Heart left ventricle (tissue), 16 donors: ENCODE data around the gene NACC2. TPM values are rescaled to one million over a fixed set of nuclear protein-coding genes. Genes with fewer than 3 reads are reported as not detected.

Experiments used
- ATAC-seq, 4 donors: fragments of 200-7000 bp; cut with Tn5 transposase; one replicate each; pipeline ENCODE4 v1.9.1; 2020 to 2022; ENCODE audit warnings: moderate library complexity in 4 of 4, mild to moderate bottlenecking in 3 of 4, moderate number of reproducible peaks in 1 of 4
- DNase-seq, 5 donors: peaks; one replicate each; pipeline ENCODE4 v3.0.0-alpha.2; 2020
- H3K27ac ChIP-seq, 12 donors: fragments of 200-600 bp; sonication (generic) in 4 of 12; one replicate each; pipeline versions ENCODE4 v1.5.0 to v1.8.0; 2016 to 2022; ENCODE audit warnings: mild to moderate bottlenecking in 2 of 12
- H3K27me3 ChIP-seq, 9 donors: fragments of 200-600 bp; sonication (generic) in 2 of 9; one replicate each; pipeline versions ENCODE4 v1.5.1 to v1.8.0; 2016 to 2022; ENCODE audit warnings: mild to moderate bottlenecking in 3 of 9
- H3K36me3 ChIP-seq, 9 donors: fragments of 200-600 bp; sonication (generic) in 2 of 9; one replicate each; pipeline versions ENCODE4 v1.5.0 to v1.8.0; 2018 to 2022; ENCODE audit warnings: mild to moderate bottlenecking in 2 of 9
- H3K4me1 ChIP-seq, 12 donors: fragments of 200-600 bp; sonication (generic) in 4 of 12; one replicate each; pipeline versions ENCODE4 v1.5.0 to v1.8.0; 2016 to 2022; ENCODE audit warnings: mild to moderate bottlenecking in 3 of 12
- H3K4me3 ChIP-seq, 12 donors: fragments of 200-600 bp; sonication (generic) in 4 of 12; one replicate each; pipeline versions ENCODE4 v1.5.0 to v1.8.0; 2017 to 2022; ENCODE audit warnings: mild to moderate bottlenecking in 9 of 12, moderate library complexity in 4 of 12
- H3K9me3 ChIP-seq, 12 donors: fragments of 200-600 bp; sonication (generic) in 4 of 12; one replicate each; pipeline versions ENCODE4 v1.5.0 to v1.8.0; 2016 to 2022; ENCODE audit warnings: mild to moderate bottlenecking in 1 of 12
- CTCF ChIP-seq, 12 donors: fragments of 200-600 bp; sonication (generic) in 4 of 12; IDR thresholded peaks; one replicate each; pipeline versions ENCODE4 v1.5.0 to v1.8.0; 2018 to 2022; ENCODE audit warnings: antibody characterized with exemption in 12 of 12, mild to moderate bottlenecking in 5 of 12
- POLR2A ChIP-seq, 2 donors: fragments of 450-650 bp; IDR thresholded peaks; one replicate each; pipeline ENCODE4 v1.6.1; 2017; ENCODE audit warnings: antibody characterized with exemption in 2 of 2, mild to moderate bottlenecking in 2 of 2, moderate library complexity in 2 of 2
- WGBS, 4 donors: extraction: QIAGEN DNeasy Blood & Tissue Kit in 2 of 4; methylation state at CpG; one replicate each; pipeline versions ENCODE4 v1.1.5 to v1.1.7; 2013 to 2018; 5-methylcytosine and 5-hydroxymethylcytosine counted together
- intact Hi-C, 10 donors: fragments of 100-400 bp; cut with DNase I; formaldehyde crosslinking; loops; one replicate each; pipeline versions ENCODE4 v1.11.1 to v1.14.2; 2022
- polyA plus RNA-seq, 2 donors: library from polyadenylated mRNA; stranded (reverse); fragments of 200-250 nt; gene quantifications; one replicate each; pipeline ENCODE4 v1.2.3, GENCODE V29; 2013
- total RNA-seq, 9 donors: library from RNA; depleted of rRNA in 2 of 9; stranded (reverse); fragments of >200 nt in 2 of 9; fragmentation: NEBNext Ultra II Directional in 3 of 9; extraction: Animal tissue kit (Norgen Biotek cat#: 25700) in 3 of 9; gene quantifications; one replicate each; pipeline versions ENCODE4 v1.1.0 to v1.2.4, GENCODE V29; 2016 to 2023
- donor health status: ischemic (EF 13 %, LVEDD 7.1; RV severe dilation, severe dysfunction).
- donor health status: healthy with polysubstance abuse.
- donor health status: DM: no; HTN: yes; CAD: no.
- donor health status: DM: no; HTN: no; CAD: no.
- donor health status: ischemic (EF 25% LVEDD 6.9; RV normal size, moderate dysfunction).
- donor health status: ischemic (EF 25% LVEDD 5.7; RV mildly dilated, moderate dysfunction).
- donor health status: healthy.
- donor health status: DM: yes; HTN: yes; CAD: no.
- donor health status: ischemic (EF 35%, LVEDD 5.7; RV mildly dilated, moderate dysfunction).
- donor health status: nonischemic (EF 11% LVEDD 7.7; RV severe dilation, severe dysfunction).
- donor health status: DM: yes; HTN: yes; CAD: no.
- donor health status: PGD.
- donor health status: ischemic (EF 29% LVEDD 5.4; RV normal size, mild dysfunction).
- donor health status: nonischemic (EF 23%, LVEDD 6.1; RV moderate dilation, normal function).

Gene NACC2
- total and polyA plus RNA-seq, 11 donors = 17.9 to 66.5 (median 47.4) TPM

DNA sequence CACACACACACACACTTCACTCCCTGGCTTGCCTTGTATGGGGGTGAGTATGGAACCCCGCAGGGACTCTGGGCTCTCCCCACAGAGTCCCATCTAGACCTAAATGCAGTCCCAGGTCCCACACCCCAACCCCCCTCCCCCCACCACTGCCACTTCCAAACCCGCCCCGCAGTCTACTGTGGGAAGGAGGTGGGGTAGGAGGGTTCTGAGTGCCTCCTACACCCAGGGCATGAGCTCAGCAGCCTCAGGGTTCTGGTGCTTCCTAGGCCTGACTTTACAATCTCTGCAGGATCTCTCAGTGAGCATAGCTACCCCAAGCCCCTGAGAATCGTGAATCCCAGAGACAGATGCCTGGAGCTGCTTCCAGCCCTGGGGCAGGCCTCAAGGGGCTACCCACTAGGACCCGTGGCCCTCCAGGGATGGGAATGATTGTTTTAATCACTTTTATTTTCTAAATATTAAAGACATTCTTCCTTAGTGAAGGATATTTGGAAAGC lies 1.5 kb upstream of the NACC2 start:
- 80 to 94% (median 88%) methylated on average over 3 to 5 of the region's 5 CpGs for WGBS, 4 donors
- intact Hi-C loops = no loop called here
- peak overlapping the region in 6 of 12 donors; percentile 88 to 99 (median 96) for H3K27ac ChIP-seq
- H3K9me3 ChIP-seq = no peaks in the 10 kb centered on the region
- no peak for ATAC-seq
- no peak for DNase-seq
- H3K4me1 ChIP-seq = peaks cover 5 to 50% (median 40%) of the 10 kb centered on the region in 12 donors
- no peak overlapping the region for H3K4me3 ChIP-seq
- no peaks in the 10 kb centered on the region for H3K36me3 ChIP-seq
- no peaks in the 10 kb centered on the region for H3K27me3 ChIP-seq
- no peak for TF ChIP-seq POLR2A (IDR thresholded peaks at IDR 0.05)
- no peak for TF ChIP-seq CTCF (IDR thresholded peaks at IDR 0.05)

- H3K27me3 ChIP-seq = no peaks in the 10 kb centered on the region
- TF ChIP-seq POLR2A (IDR thresholded peaks at IDR 0.05) = no peak
- peak in 1 of 12 donors; percentile 23 for TF ChIP-seq CTCF (IDR thresholded peaks at IDR 0.05)
- no peaks in the 10 kb centered on the region for H3K9me3 ChIP-seq
- peaks cover 10 to 71% (median 63%) of the 10 kb centered on the region in 12 donors for H3K4me1 ChIP-seq
- 2 to 3% (median 3%) methylated on average over 38 to 74 of the region's 74 CpGs for WGBS, 4 donors
- intact Hi-C loops = loop anchor here in 3 of 10 donors (2.0 kb wide), 1 partner anchor 25 kb away; the partner anchor contains the start of gene TMEM250 (in 3 of the 3)
- H3K27ac ChIP-seq = peak overlapping the region; percentile 91 to 99 (median 98)
- peak overlapping the region; percentile 71 to 99 (median 89) for H3K4me3 ChIP-seq
- peak; percentile 85 to 93 (median 91) for DNase-seq
- no peaks in the 10 kb centered on the region for H3K36me3 ChIP-seq
- peak; percentile 71 to 77 (median 74) for ATAC-seq
Measured at GRCh38 chr9:136093995-136094881, 851 bp downstream of the NACC2 start.

DNA sequence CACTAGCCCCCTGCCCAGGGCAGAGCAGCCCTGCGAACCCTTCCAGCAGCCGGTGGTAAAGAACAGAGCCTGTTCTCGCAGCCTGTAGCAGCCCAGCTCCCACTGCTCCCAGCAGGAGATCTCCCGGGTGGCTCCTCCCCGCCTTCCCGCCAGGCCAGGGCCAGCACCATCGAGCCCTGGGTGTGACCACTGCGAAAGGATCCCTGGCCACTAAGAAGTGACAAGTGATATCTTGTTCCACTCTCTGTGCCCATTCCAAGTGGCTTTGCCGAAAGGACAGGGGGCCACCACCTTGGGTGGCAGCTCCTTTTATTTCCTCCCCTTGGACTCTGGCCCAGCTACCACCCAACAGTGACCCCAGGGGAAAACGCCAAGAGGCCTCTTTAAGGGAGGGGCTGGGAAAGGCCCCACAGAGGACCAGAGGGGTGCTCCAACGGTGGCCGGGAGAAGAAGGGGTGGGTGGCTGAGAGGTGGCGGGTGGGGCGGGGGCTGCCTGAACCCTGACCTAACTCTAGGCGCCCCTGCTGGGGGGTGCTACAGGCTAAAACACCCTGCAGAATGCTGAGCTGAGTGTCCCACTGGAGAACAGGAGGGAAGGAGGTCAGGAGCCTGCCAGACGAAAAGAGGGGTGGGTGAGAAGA lies 1.6 kb downstream of the NACC2 start:
- Histone ChIP-seq H3K27ac (peak overlapping the region; percentile 91 to 99 (median 98)), H3K4me1 (peaks cover 17 to 71% (median 63%) of the 10 kb centered on the region in 12 donors), H3K27me3 (no peaks in the 10 kb centered on the region), H3K36me3 (no peaks in the 10 kb centered on the region), H3K9me3 (no peaks in the 10 kb centered on the region), H3K4me3 (peak overlapping the region; percentile 71 to 99 (median 89))
- TF ChIP-seq POLR2A (IDR thresholded peaks at IDR 0.05) (no peak), CTCF (IDR thresholded peaks at IDR 0.05) (no peak)
- ATAC-seq (peak; percentile 33 to 51 (median 36)), DNase-seq (peak in 4 of 5 donors; percentile 57 to 70 (median 69))
- intact Hi-C loops = loop anchor here in 1 of 10 donors (2.0 kb wide), 1 partner anchor 25 kb away; the partner anchor contains the start of gene TMEM250
- WGBS, 4 donors = 14 to 32% (median 20%) methylated on average over 12 to 16 of the region's 16 CpGs
